ENCODE measurements around the gene CEP295NL.
"Not testable (repeated sequence)": the region's sequence is repeated elsewhere in the genome, so short reads cannot be mapped to it uniquely, and the experiment has no call there.

DNA sequence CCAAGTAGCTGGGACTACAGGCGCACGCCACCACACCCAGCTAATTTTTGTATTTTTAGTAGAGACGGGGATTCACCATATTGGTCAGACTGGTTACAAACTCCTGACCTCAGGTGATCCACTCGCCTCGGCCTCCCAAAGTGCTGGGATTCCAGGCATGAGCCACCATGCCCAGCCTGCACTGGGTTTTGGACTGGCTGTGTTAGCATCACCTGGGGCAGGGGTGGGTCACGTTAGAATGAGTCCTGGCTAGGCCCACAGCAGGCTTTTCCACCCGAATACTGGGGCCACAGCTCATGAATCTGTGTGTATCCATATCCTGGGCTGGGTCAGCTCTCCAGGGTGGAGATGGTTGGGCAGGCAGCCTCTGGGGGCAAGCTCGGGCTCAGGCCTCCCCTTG is 770 bp downstream of the CEP295NL start:
- TF ChIP-seq, protein P1, sequence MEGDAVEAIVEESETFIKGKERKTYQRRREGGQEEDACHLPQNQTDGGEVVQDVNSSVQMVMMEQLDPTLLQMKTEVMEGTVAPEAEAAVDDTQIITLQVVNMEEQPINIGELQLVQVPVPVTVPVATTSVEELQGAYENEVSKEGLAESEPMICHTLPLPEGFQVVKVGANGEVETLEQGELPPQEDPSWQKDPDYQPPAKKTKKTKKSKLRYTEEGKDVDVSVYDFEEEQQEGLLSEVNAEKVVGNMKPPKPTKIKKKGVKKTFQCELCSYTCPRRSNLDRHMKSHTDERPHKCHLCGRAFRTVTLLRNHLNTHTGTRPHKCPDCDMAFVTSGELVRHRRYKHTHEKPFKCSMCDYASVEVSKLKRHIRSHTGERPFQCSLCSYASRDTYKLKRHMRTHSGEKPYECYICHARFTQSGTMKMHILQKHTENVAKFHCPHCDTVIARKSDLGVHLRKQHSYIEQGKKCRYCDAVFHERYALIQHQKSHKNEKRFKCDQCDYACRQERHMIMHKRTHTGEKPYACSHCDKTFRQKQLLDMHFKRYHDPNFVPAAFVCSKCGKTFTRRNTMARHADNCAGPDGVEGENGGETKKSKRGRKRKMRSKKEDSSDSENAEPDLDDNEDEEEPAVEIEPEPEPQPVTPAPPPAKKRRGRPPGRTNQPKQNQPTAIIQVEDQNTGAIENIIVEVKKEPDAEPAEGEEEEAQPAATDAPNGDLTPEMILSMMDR (IDR thresholded peaks at IDR 0.05; ENCODE audit: low read length), result not testable (repeated sequence)
- TF ChIP-seq EZH2phosphoT487 (IDR thresholded peaks at IDR 0.05; ENCODE audit: low read length), result not testable (repeated sequence)

Measured in MM.1S (cell line).